H4 (cell line): ENCODE data around the gene COL19A1. TPM values are rescaled to one million over a fixed set of nuclear protein-coding genes. Genes with fewer than 3 reads are reported as not detected.
A peak's percentile ranks its signal among the peaks of the same experiment; 100 is the strongest.

Source experiments
- DNase-seq: peaks from one replicate; pipeline ENCODE4 v3.0.0-alpha.2; 2015; ENCODE audit warnings: low spot score
- total RNA-seq: library from RNA; depleted of rRNA; stranded (reverse); fragments of >200 nt; shearing (Covaris generic); gene quantifications from 2 replicates; pipeline ENCODE4 v1.2.3, GENCODE V29; 2014

The COL19A1 gene
- total RNA-seq, 1 experiment from 2014 or later, result 1.5 TPM

- DNase-seq, result no peak
These were observed 302.5 kb downstream of the COL19A1 start for GRCh38 chr6:70168681-70169377.

- DNase-seq, result no peak
These were observed 304.9 kb downstream of the COL19A1 start for GRCh38 chr6:70171236-70171635.

GRCh38 chr6:70172252-70172651 lies 305.9 kb downstream of the COL19A1 start:
- no peak for DNase-seq

- DNase-seq, result no peak
These were observed 309.4 kb downstream of the COL19A1 start for GRCh38 chr6:70175770-70176169.

- DNase-seq, result no peak
These were observed 310.6 kb downstream of the COL19A1 start for GRCh38 chr6:70176842-70177550.

- DNase-seq, result no peak
These were observed 314.0 kb downstream of the COL19A1 start for GRCh38 chr6:70180183-70180900.

GRCh38 chr6:70180901-70181599 lies 314.7 kb downstream of the COL19A1 start:
- no peak for DNase-seq

- DNase-seq, result no peak
These were observed 317.2 kb downstream of the COL19A1 start for GRCh38 chr6:70183538-70183937.

- DNase-seq, result no peak
These were observed 318.4 kb downstream of the COL19A1 start for GRCh38 chr6:70184723-70185122.

GRCh38 chr6:70186461-70186860 lies 320.1 kb downstream of the COL19A1 start:
- DNase-seq, result no peak

- DNase-seq, result no peak
These were observed 321.8 kb downstream of the COL19A1 start for GRCh38 chr6:70188202-70188601.

GRCh38 chr6:70194421-70194820 lies 328.1 kb downstream of the COL19A1 start:
- no peak for DNase-seq

GRCh38 chr6:70196531-70196930 lies 330.2 kb downstream of the COL19A1 start:
- DNase-seq, result no peak

- peak; percentile 8 for DNase-seq
These were observed 332.4 kb downstream of the COL19A1 start for GRCh38 chr6:70198785-70199184.

GRCh38 chr6:70208235-70208790 lies 342.0 kb downstream of the COL19A1 start:
- DNase-seq, result no peak

- DNase-seq, result peak; percentile 35
These were observed 344.1 kb downstream of the COL19A1 start for GRCh38 chr6:70210462-70210861.

GRCh38 chr6:70215460-70216108 lies 349.2 kb downstream of the COL19A1 start:
- no peak for DNase-seq

- no peak for DNase-seq
These were observed 350.4 kb downstream of the COL19A1 start for GRCh38 chr6:70216767-70217166.

GRCh38 chr6:70219943-70220613 lies 353.7 kb downstream of the COL19A1 start:
- no peak for DNase-seq

GRCh38 chr6:70221025-70221714 lies 354.8 kb downstream of the COL19A1 start:
- DNase-seq, result peak; percentile 45
